Fibroblast of the aortic adventitia (primary cell): Measurements from ENCODE around the gene CUX1. TPM values are rescaled to one million over a fixed set of nuclear protein-coding genes. Genes with fewer than 3 reads are reported as not detected.

ENCODE experiments used
- DNase-seq: peaks from one replicate; pipeline ENCODE4 v3.0.0-alpha.2; 2010; ENCODE audit warnings: low read depth
- H3K4me3 ChIP-seq: 2 replicates; pipeline ENCODE4 v1.5.1; 2011; ENCODE audit warnings: low read depth, mild to moderate bottlenecking, control low read depth, low read length, moderate library complexity
- total RNA-seq: library from RNA; depleted of rRNA; stranded (reverse); fragments of >200 nt; gene quantifications from 2 replicates; pipeline ENCODE4 v1.2.3, GENCODE V29; 2012; ENCODE audit warnings: low replicate concordance
- TF ChIP-seq, protein P1 (sequence below): IDR thresholded peaks from 2 replicates; pipeline ENCODE4 v1.5.1; 2011; ENCODE audit warnings: mild to moderate bottlenecking, low read length, control low read depth, inconsistent platforms; ENCODE audit not compliant: insufficient read depth

CUX1 gene
- total RNA-seq, 1 donor, result 44.2 TPM

DNA sequence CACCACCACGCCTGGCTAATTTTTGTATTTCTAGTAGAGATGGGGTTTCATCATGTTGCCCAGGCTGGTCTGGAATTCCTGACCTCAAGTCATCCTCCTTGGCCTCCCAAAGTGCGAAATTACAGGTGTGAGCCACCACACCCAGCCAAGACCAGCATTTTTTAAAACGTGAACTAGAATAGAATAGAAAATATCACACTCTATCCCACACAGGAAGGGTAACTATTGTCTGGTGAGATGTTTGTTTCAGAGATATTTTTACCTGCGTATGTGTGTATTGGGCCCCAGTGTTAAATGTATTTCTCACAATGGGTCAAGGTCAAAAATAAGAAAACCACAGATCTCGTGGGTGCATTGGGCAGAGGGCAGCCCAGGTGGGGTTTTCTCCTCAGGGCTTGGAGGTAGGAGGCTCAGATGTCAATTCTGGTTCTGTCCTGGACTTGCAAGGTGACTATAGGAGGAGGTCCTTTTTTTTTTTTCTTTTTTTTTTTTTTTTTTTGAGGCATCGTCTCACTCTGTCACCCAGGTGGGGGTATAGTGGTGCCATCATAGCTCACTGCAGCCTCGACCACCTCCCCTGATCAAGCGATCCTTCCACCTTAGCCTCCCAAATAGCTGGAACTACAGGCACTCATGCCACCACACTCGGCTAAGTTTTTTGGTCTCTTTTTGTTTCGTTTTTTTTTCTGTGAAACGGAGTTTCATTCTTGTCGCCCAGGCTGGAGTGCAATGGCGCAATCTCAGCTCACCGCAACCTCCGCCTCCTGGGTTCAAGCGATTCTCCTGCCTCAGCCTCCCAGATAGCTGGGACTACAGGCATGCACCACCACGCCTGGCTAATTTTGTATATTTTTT is 488.2 kb downstream of the CUX1 start:
- H3K4me3 ChIP-seq, result no peak overlapping the region
- no peak for DNase-seq
- TF ChIP-seq, protein P1, sequence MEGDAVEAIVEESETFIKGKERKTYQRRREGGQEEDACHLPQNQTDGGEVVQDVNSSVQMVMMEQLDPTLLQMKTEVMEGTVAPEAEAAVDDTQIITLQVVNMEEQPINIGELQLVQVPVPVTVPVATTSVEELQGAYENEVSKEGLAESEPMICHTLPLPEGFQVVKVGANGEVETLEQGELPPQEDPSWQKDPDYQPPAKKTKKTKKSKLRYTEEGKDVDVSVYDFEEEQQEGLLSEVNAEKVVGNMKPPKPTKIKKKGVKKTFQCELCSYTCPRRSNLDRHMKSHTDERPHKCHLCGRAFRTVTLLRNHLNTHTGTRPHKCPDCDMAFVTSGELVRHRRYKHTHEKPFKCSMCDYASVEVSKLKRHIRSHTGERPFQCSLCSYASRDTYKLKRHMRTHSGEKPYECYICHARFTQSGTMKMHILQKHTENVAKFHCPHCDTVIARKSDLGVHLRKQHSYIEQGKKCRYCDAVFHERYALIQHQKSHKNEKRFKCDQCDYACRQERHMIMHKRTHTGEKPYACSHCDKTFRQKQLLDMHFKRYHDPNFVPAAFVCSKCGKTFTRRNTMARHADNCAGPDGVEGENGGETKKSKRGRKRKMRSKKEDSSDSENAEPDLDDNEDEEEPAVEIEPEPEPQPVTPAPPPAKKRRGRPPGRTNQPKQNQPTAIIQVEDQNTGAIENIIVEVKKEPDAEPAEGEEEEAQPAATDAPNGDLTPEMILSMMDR, result no peak

DNA sequence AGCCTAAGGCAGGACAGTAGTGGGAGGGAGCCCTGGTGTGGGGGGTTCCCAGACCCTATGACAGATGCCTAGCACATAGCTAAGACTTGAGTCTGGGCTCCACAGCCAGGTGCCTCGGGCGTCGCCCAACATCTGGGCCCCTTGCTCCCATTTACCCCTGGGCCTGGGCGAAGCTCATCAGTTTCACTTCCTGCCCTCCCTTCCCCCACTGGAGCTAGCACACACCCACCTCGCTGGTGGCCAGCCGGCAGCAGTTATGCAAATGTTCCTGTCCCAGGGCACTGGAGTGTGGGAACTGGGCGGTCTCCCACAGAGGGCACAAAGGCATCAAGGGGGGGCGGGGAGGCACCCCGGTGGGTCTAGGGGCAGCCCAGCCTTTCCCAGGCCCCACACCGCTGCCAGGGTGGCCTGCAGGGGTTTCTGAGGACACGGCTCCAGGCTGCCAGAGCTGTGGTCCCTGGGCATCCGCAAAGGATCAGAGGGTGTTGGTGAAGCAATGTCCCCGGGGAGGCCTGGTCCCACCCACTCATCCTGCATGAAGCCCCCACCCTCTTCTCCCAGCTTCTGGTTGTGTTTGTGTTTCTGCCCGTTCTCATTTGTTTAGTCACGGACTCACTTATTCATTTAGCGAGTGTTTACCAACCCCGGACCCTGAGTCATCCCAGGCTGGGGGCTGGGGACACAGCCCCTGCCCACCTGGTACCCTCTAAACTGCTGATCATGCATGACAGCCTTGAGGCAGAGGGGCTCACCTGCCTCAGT is 489.7 kb downstream of the CUX1 start:
- TF ChIP-seq, protein P1, result no peak
- no peak overlapping the region for H3K4me3 ChIP-seq
- no peak for DNase-seq

GRCh38 chr7:102310414-102310815 is 493.0 kb downstream of the CUX1 start:
- TF ChIP-seq, protein P1, result no peak
- no peak overlapping the region for H3K4me3 ChIP-seq
- DNase-seq, result no peak

DNA sequence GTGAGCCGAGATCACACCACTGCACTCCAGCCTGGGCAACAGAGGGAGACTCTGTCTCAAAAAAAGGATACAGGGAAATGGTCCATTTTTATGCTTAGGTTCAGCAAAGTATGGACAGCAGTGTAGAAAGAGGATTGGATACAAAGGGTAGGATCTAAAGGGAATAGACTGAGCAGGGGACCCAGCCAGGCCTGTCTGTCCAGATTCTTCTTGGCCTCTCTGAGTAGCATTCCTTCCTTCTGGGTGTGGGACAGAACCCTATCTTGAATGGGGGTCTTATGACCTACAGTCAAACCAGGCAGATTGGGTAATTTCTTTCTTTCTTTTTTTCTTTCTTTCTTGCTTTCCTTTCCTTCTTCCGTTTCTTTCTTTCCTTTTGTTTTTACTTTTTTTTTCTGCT is 494.9 kb downstream of the CUX1 start:
- DNase-seq, result no peak
- no peak overlapping the region for H3K4me3 ChIP-seq
- TF ChIP-seq, protein P1, result no peak

DNA sequence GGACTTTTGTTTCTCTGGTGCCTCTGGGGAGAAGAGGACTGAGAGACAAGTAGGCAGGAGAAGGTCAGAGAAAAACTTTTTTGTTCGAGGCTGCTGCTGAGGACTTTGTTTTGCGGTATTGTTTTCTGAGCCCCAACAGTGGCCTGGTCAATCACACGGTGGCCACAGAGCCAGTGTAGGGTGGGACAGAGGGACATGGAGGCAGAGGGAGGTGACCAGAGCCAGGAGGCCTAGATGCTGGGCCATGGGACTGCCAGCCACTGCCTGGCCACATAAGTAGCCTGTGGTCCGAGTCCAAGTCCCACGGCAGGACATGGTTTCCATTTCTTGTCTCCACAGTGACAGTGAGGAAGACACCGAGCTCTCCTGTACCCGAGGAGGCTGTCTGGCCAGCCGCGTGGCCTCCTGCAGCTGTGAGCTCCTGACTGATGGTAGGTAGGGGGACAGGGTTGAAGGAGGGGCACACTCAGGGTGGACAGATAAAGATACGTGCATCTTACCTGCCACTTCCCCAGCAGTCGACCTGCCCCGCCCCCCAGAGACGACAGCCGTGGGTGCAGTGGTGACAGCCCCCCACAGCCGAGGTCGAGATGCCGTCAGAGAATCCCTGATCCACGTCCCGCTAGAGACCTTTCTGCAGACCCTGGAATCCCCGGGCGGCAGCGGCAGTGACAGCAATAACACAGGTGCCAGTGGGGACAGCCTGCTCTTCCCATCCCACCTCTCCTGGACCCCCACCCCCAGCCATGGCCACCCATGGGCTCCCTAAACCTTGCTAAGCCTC is 496.8 kb downstream of the CUX1 start:
- DNase-seq, result no peak

More for the DNA sequence above, 496.8 kb downstream of the CUX1 start:
- TF ChIP-seq, protein P1, result no peak
- H3K4me3 ChIP-seq, result no peak overlapping the region
